Retinal pigment epithelial cell (primary cell): Measurements from ENCODE around the gene CD22.
"Not testable (repeated sequence)": the region's sequence is repeated elsewhere in the genome, so short reads cannot be mapped to it uniquely, and the experiment has no call there.

Experiments used
- DNase-seq: peaks from one replicate; pipeline ENCODE4 v3.0.0-alpha.2; 2010; ENCODE audit warnings: low read depth
- H3K4me3 ChIP-seq: 2 replicates; pipeline ENCODE4 v1.5.1; 2011; ENCODE audit warnings: mild to moderate bottlenecking, low read length, control low read depth, moderate library complexity
- TF ChIP-seq, protein P1 (sequence below): conservative IDR thresholded peaks from 2 replicates; pipeline ENCODE4 v1.5.1; 2011; ENCODE audit warnings: low read depth, low read length, control low read depth, inconsistent platforms

Gene CD22

DNA sequence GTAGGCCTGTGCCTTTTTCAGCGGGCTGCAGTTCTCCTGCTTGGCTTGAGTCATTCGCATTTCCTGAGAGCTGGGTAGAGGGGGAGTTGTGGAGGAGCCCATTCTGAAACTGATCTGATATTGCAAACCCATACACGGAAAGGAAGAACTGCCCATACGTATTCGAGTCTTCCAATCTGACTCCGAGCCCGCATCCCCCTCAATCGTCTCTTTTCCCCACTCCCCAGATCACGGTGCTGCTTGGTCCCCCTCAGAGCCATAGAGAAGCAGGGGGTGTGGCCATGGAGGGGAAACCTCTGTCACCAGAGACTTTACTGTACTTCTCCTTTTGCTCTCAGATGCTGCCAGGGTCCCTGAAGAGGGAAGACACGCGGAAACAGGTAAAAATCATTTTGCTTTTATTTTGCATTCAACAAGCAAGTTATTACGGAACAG lies at the start of gene CD22:
TSS of gene CD22 (plus strand) at position 337 of the 435 bp plus-strand sequence. CDS start 2,854 bp downstream, outside the sequence.
- no peak for DNase-seq
- TF ChIP-seq, protein P1, sequence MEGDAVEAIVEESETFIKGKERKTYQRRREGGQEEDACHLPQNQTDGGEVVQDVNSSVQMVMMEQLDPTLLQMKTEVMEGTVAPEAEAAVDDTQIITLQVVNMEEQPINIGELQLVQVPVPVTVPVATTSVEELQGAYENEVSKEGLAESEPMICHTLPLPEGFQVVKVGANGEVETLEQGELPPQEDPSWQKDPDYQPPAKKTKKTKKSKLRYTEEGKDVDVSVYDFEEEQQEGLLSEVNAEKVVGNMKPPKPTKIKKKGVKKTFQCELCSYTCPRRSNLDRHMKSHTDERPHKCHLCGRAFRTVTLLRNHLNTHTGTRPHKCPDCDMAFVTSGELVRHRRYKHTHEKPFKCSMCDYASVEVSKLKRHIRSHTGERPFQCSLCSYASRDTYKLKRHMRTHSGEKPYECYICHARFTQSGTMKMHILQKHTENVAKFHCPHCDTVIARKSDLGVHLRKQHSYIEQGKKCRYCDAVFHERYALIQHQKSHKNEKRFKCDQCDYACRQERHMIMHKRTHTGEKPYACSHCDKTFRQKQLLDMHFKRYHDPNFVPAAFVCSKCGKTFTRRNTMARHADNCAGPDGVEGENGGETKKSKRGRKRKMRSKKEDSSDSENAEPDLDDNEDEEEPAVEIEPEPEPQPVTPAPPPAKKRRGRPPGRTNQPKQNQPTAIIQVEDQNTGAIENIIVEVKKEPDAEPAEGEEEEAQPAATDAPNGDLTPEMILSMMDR: no peak
- no peak within 1 kb of the TSS for H3K4me3 ChIP-seq

DNA sequence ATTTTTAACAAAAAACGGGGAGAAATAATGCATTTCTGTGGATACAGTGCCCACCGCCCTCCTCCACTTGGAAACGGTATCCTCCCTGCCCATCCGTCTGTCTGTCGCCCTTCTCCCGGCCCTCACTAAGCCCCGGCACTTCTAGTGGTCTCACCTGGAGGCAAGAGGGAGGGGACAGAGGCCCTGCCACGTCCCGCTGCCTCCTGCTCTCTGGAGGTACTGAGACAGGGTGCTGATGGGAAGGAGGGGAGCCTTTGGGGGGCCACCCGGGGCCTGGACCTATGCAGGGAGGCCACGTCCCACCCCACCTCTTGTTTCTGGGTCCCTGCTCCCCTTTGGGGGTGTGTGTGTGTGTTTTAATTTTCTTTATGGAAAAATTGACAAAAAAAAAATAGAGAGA lies 49.6 kb upstream of the CD22 start:
- no peak for DNase-seq
- no peak overlapping the region for H3K4me3 ChIP-seq
- TF ChIP-seq, protein P1: no peak

DNA sequence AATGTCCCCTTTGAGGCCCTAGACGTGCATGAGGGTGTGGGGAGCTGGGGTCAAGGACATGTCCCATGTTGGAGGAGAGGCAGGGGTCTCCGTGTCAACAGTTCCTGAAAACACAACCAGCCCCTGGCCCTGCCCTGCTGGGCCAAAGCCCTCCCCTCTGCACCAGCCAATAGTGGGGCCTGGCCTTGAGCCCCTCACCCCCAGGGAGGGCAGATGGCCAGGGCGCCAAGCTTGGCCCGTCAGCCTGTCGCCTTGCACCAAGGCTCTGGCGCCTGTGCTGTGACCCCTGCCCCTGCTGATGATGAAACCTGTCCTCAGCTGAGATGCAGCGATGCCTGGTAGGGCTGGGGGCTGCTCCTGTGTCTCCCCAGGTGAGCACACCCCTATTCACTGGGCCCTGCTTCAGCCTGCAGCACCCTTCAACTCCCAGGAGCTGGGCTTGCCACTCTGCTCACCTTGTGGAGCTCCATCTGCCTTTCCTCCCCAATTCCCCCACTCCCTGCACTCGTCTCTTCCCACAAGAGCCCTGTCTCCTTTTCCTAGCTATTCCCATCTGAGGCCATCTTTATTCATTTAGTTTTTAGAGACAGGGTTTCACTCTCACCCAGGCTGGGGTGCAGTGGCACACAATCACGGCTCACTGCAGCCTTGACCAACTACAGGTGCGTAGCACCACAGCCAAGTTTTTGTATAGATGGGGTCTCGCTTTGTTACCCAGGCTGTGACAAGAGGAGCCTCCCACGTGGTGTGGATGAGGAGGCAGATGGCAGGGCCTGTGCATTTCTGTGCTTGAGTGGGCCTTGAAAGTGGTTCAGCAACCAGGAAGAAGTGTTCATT lies 48.8 kb upstream of the CD22 start:
- TF ChIP-seq, protein P1: no peak
- no peak overlapping the region for H3K4me3 ChIP-seq
- no peak for DNase-seq

DNA sequence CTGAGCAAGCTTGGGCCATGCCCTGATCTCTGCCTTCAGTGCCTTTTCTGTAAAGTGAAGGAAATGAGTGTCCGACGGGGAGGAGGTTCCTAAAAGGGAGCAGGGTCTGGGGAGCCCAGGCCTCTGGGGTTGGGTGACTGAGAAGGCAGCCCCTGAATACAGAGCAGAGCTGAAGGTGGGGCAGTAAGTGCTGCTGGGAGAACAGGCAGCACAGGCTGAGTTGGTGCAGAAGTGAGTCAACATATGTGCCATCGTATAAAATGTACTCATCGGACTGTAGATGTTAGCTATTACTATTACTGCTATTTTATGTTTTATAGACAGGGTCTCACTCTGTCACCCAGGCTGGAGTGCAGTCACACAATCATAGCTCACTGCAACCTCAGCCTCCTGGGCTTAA lies 47.7 kb upstream of the CD22 start:
- TF ChIP-seq, protein P1: no peak
- no peak for DNase-seq
- no peak overlapping the region for H3K4me3 ChIP-seq

DNA sequence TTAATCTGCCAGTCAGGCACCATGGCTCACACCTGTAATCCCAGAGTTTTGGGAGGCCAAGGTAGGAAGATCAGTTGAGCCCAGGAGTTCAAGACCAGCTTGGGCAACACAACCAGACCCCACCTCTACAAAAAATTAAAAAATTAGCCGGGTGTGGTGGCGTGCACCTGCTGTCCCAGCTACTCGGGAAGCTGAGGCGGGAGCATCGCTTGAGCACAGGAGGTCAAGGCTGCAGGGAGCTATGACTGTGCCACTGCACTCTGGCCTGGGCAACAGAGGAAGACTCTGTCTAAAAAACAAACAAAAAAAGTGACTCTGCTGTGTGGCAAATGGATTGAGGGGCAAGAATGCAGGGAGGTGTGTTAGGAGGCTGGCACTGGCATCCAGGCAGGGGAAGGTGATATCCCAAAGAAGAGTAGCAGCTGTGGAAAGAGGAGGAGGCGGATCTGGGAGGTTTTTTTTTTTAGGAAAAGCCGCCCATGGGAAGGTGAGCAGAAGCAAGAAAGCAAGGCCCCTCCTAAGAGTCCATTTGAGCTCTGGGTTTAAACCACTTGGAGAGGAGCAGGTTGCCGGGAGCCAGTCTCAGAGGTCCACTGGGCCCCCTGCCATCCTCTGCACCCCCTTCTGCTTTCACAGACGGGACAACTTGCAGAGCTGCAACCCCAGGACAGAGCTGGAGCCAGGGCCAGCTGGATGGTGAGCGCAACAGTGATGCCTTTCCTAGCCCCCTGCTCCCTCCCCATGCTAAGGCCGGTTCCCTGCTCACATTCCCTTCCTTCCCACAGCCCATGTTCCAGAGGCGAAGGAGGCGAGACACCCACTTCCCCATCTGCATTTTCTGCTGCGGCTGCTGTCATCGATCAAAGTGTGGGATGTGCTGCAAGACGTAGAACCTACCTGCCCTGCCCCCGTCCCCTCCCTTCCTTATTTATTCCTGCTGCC lies 44.6 kb upstream of the CD22 start:
- TF ChIP-seq, protein P1: no peak
- H3K4me3 ChIP-seq: no peak overlapping the region
- DNase-seq: no peak

DNA sequence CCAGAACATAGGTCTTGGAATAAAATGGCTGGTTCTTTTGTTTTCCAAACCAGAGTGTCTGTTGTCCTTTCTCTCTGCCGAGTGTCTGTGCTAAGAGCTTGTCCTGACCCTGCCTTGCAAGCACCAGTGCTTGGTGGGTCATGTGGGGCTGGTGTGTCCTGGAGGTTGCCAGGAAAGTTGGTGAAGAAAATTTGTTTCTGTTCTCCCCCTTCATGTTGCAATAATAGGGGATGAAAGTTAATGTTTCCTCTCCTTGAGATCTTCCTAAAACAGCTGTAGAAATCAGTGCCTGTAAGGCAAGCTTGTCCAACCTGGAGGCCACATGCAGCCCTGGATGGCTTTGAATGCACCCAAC lies 43.9 kb upstream of the CD22 start:
- DNase-seq: no peak
- no peak overlapping the region for H3K4me3 ChIP-seq
- TF ChIP-seq, protein P1: no peak

DNA sequence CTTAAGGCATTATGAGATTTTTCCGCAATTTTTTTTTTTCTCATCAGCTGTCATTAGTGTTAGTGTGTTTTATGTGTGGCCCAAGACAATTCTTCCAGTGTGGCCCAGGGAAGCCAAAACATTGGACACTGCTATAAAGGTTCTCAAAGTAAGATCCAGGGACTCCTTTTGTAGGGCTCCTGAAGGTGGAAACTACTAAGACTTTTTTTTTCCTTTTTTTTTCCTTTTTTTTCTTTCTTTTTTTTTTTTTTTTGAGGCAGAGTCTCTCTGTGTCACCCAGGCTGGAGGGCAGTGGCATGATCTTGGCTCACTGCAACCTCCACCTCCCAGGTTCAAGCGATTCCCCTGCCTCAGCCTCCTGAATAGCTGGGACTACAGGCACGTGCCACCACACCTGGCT lies 43.5 kb upstream of the CD22 start:
- not testable (repeated sequence) for H3K4me3 ChIP-seq, DNase-seq

DNA sequence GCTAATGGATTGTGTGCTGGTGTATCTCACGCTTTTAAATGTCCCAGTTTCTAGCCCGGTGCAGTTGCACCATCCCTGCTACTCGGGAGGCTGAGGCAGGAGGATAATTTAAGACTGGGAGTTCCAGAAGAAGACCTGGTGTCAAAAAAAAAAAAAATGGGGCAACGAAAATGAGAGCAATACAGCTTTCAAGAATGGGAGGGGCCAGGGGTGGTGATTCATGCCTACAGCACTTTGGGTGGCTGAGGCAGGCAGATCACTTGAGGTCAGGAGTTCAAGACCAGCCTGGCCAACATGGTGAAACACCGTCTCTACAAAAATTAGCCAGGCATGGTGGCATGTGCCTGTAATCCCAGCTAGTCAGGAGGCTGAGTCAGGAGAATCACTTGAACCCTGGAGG lies 42.9 kb upstream of the CD22 start:
- not testable (repeated sequence) for DNase-seq, H3K4me3 ChIP-seq
